ENCODE measurements around the gene PRSS56. TPM values are rescaled to one million over a fixed set of nuclear protein-coding genes. Genes with fewer than 3 reads are reported as not detected.
A peak's percentile ranks its signal among the peaks of the same experiment; 100 is the strongest.

PRSS56 gene
- not detected for total RNA-seq (2013)
- not detected for polyA plus RNA-seq
- not detected in 2 replicates for polyA minus RNA-seq
- 0 to 0.12 (median 0) reads per million in 11 experiments for total RNA-seq

DNA sequence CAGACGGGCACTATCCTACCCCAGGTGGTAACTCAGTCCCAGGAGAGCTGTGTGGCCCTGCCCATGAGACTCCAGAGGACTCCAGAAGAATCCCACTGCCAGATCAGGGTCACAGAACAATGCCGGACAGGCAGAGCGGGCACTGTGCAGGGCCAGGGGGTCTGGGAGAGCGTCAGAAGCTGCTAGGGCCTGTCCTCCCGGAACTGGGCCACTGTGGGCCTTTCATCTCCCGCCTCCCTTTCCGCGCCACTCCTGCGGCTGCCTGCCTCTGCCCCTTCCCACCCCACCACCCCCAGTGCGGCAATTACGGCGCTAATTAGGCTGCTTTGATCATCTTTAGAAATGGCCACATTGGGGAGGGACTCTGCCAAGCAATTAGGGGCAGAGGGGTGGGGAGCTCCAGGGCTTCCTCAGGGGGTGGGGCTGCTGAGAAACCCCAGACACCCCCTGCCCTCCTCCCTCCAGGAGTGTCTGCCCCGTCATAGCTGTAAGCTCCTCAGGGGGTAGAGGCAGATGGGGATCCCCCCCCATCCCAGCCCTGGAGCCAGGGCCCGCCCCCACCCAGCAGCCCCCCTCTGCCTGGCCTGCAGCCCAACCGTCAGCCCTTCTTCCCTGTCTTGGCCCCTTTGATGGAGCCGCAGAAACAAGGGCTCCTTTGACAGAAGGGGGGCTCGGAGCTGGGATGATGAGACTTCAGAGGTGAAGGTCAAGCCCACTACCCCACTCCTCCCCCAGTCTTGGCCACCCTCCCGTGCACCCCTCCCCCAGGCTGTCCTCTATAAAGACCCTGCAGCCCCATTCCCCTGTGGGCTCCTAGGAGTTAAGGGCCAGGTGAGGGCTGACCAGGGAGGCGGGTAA, at the start of gene PRSS56:
PRSS56 (plus strand) TSS at position 808 of the 858 bp plus-strand sequence. CDS start 211 bp downstream, outside the sequence.
- Mint-ChIP-seq H3K4me3 (peak within 1 kb of the TSS in 1 of 2 donors; percentile 30), H3K4me1 (peaks cover 10% of the 10 kb centered on the region), H3K27me3 (ENCODE audit: low read depth in 3 of 3) (peaks cover 32 to 47% (median 41%) of the 10 kb centered on the region in 3 donors), H3K27ac (no peak within 1 kb of the TSS), H3K36me3 (peaks cover 0 to 2% of the 10 kb centered on the region in 2 donors), H3K9me3 (peaks cover 0 to 6% (median 0%) of the 10 kb centered on the region in 7 donors)
- Histone ChIP-seq H3K4me1 (ENCODE audit: control insufficient read depth in 1 of 2, insufficient read depth in 2 of 2, low read length in 2 of 2) (peaks cover 4 to 21% of the 10 kb centered on the region in 2 donors), H3K27ac (ENCODE audit: low read depth in 1 of 2, low read length in 2 of 2) (no peak within 1 kb of the TSS), H3K79me2 (ENCODE audit: insufficient read depth, low read length) (no peaks in the 10 kb centered on the region), H2AFZ (ENCODE audit: insufficient read depth, low read depth, low read length, poor library complexity, severe bottlenecking) (no peak within 1 kb of the TSS), H3K9ac (ENCODE audit: insufficient read depth, low read length, poor library complexity, severe bottlenecking) (no peak within 1 kb of the TSS), H4K20me1 (ENCODE audit: insufficient read depth, low read length) (no peaks in the 10 kb centered on the region), H3K9me3 (replicated peaks in 1 of 2; ENCODE audit: control insufficient read depth in 1 of 2, insufficient read depth in 1 of 2, low read length in 2 of 2) (peaks cover 0 to 5% of the 10 kb centered on the region in 2 donors), H3K27me3 (ENCODE audit: control insufficient read depth in 2 of 2, insufficient read depth in 2 of 2, low read length in 2 of 2) (peaks cover 21 to 38% of the 10 kb centered on the region in 2 donors), H3K4me3 (replicated peaks in 1 of 3; ENCODE audit: low read depth in 2 of 3, low read length in 3 of 3) (no peak within 1 kb of the TSS), H3K4me2 (replicated peaks; ENCODE audit: extremely low read depth, low read length, poor library complexity, severe bottlenecking) (no peak within 1 kb of the TSS), H3K36me3 (replicated peaks in 1 of 2; ENCODE audit: control insufficient read depth in 1 of 2, insufficient read depth in 2 of 2, low read length in 2 of 2) (no peaks in the 10 kb centered on the region)
- intact Hi-C loops (cut with micrococcal nuclease), result no loop called here
- 70% methylated on average over 7 of the region's 19 CpGs for WGBS (ENCODE audit: insufficient coverage)
- DNase-seq, result no peak
- TF ChIP-seq, protein P1, sequence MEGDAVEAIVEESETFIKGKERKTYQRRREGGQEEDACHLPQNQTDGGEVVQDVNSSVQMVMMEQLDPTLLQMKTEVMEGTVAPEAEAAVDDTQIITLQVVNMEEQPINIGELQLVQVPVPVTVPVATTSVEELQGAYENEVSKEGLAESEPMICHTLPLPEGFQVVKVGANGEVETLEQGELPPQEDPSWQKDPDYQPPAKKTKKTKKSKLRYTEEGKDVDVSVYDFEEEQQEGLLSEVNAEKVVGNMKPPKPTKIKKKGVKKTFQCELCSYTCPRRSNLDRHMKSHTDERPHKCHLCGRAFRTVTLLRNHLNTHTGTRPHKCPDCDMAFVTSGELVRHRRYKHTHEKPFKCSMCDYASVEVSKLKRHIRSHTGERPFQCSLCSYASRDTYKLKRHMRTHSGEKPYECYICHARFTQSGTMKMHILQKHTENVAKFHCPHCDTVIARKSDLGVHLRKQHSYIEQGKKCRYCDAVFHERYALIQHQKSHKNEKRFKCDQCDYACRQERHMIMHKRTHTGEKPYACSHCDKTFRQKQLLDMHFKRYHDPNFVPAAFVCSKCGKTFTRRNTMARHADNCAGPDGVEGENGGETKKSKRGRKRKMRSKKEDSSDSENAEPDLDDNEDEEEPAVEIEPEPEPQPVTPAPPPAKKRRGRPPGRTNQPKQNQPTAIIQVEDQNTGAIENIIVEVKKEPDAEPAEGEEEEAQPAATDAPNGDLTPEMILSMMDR (IDR thresholded peaks at IDR 0.05), result no peak

DNA sequence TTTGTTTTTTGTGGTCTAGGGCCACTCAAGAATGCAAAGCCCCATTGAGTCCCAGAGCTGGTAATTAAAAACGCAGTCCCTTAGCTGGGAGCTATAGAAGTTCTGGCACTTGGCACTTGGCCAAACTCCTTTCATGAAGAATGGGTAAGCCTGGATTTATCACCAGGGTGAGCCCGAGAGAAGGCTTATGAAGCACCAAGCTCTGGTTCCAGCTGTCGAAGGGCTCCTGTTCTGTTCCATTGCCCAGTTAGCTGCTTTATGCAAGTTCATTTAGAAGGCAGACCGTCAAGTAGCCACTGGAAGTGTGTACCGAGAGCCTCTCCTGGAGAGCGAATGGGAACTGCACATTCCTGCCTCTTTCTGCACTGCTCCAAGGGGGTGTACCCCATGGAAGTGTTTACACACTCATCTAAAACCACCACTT, 46.7 kb upstream of the PRSS56 start:
- Histone ChIP-seq H3K27me3 (ENCODE audit: control insufficient read depth in 2 of 2, insufficient read depth in 2 of 2, low read length in 2 of 2) (peaks cover 0 to 18% of the 10 kb centered on the region in 2 donors), H3K4me1 (ENCODE audit: control insufficient read depth in 1 of 2, insufficient read depth in 2 of 2, low read length in 2 of 2) (no peaks in the 10 kb centered on the region), H3K36me3 (replicated peaks in 1 of 2; ENCODE audit: control insufficient read depth in 1 of 2, insufficient read depth in 2 of 2, low read length in 2 of 2) (no peaks in the 10 kb centered on the region), H3K4me3 (replicated peaks in 1 of 3; ENCODE audit: low read depth in 2 of 3, low read length in 3 of 3) (no peak overlapping the region), H2AFZ (ENCODE audit: insufficient read depth, low read depth, low read length, poor library complexity, severe bottlenecking) (no peak overlapping the region), H4K20me1 (ENCODE audit: insufficient read depth, low read length) (no peaks in the 10 kb centered on the region), H3K27ac (ENCODE audit: low read depth in 1 of 2, low read length in 2 of 2) (no peak overlapping the region), H3K9me3 (replicated peaks in 1 of 2; ENCODE audit: control insufficient read depth in 1 of 2, insufficient read depth in 1 of 2, low read length in 2 of 2) (peaks cover 4% of the 10 kb centered on the region in 2 donors), H3K79me2 (ENCODE audit: insufficient read depth, low read length) (no peaks in the 10 kb centered on the region), H3K9ac (ENCODE audit: insufficient read depth, low read length, poor library complexity, severe bottlenecking) (no peak overlapping the region), H3K4me2 (replicated peaks; ENCODE audit: extremely low read depth, low read length, poor library complexity, severe bottlenecking) (no peak overlapping the region)
- H3K4me3 Mint-ChIP-seq, result no peak overlapping the region
- peaks cover 17 to 48% (median 24%) of the 10 kb centered on the region in 3 donors for H3K27me3 Mint-ChIP-seq (ENCODE audit: low read depth in 3 of 3)
- TF ChIP-seq, protein P1 (IDR thresholded peaks at IDR 0.05), result no peak
- no peaks in the 10 kb centered on the region for H3K4me1 Mint-ChIP-seq
- no peak overlapping the region for H3K27ac Mint-ChIP-seq
- H3K36me3 Mint-ChIP-seq, result no peaks in the 10 kb centered on the region
- H3K9me3 Mint-ChIP-seq, result peaks cover 0 to 11% (median 6%) of the 10 kb centered on the region in 7 donors
- intact Hi-C loops (cut with micrococcal nuclease), result no loop called here
- WGBS (ENCODE audit: insufficient coverage), result 68% methylated on average over 6 of the region's 6 CpGs
- DNase-seq, result no peak

Measured in CD14-positive monocyte (primary cell).